ENCODE measurements around the gene DCAKD.

The DCAKD gene

DNA sequence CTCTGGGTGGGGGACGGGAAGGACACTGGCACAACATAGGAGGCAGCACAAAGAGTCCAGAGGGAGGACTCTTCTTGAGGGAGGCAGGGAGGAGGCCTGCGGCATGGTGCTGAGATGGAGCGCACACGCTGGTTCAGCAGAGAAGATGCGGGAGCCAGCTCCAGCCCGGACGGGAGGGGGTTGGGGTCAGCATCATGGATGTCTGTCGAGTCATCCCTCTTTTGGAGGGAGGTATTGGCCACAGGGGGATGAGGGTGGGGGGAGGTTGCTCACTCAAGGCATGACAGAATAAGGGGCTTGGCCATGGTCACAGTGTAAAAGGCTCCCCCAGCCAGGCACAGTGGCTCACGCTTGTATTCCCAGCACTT lies 19.3 kb downstream of the DCAKD start:
- DNase-seq (no peak), ATAC-seq (replicated peaks) (no peak)
- no peaks in the 10 kb centered on the region for H3K27me3 Mint-ChIP-seq
- H3K27ac Mint-ChIP-seq = peak overlapping the region in 1 of 2 donors; percentile 70
- peaks cover 21% of the 10 kb centered on the region for H3K36me3 Mint-ChIP-seq (ENCODE audit: insufficient read depth)
- no peak overlapping the region for H3K4me3 Mint-ChIP-seq
- peaks cover 0 to 7% of the 10 kb centered on the region in 2 donors for H3K4me1 Mint-ChIP-seq (ENCODE audit: low read depth in 2 of 2)
- no peaks in the 10 kb centered on the region for H3K9me3 Mint-ChIP-seq

GRCh38 chr17:45031231-45032173 lies 19.9 kb downstream of the DCAKD start:
- Mint-ChIP-seq H3K4me3 (no peak overlapping the region), H3K27ac (peak overlapping the region in 1 of 2 donors; percentile 70), H3K9me3 (no peaks in the 10 kb centered on the region), H3K27me3 (no peaks in the 10 kb centered on the region), H3K36me3 (ENCODE audit: insufficient read depth) (peaks cover 19% of the 10 kb centered on the region), H3K4me1 (ENCODE audit: low read depth in 2 of 2) (peaks cover 0 to 7% of the 10 kb centered on the region in 2 donors)
- DNase-seq = no peak
- ATAC-seq (replicated peaks) = no peak

DNA sequence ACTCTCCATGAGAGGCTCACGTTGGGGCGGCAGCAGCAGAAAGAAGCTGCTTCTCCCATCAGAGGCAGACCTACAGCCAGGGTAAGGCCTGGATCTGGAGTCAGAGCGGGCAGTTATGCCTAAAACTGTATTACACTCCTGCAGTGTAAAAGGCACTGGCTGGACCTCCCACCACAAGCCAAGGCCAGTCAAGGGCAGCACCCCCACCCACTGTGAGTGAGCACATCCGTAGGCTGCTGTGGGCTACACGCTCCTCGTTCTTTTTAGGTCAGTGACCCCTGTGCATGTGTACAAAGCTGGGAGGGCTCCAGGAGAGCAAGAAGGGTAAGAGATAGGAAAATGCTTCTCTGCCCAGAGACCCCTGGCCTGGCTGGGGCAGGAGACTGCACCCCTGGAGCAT lies 20.7 kb downstream of the DCAKD start:
- Mint-ChIP-seq H3K36me3 (ENCODE audit: insufficient read depth) (peaks cover 19% of the 10 kb centered on the region), H3K27me3 (no peaks in the 10 kb centered on the region), H3K4me3 (no peak overlapping the region), H3K27ac (no peak overlapping the region), H3K9me3 (no peaks in the 10 kb centered on the region), H3K4me1 (ENCODE audit: low read depth in 2 of 2) (peaks cover 0 to 7% of the 10 kb centered on the region in 2 donors)
- no peak for DNase-seq
- ATAC-seq (replicated peaks) = no peak

- H3K27ac Mint-ChIP-seq = no peak overlapping the region
- H3K9me3 Mint-ChIP-seq = no peaks in the 10 kb centered on the region
- DNase-seq (no peak), ATAC-seq (replicated peaks) (no peak)
- H3K36me3 Mint-ChIP-seq (ENCODE audit: insufficient read depth) = peaks cover 19% of the 10 kb centered on the region
- no peaks in the 10 kb centered on the region for H3K27me3 Mint-ChIP-seq
- no peak overlapping the region for H3K4me3 Mint-ChIP-seq
- peaks cover 0 to 7% of the 10 kb centered on the region in 2 donors for H3K4me1 Mint-ChIP-seq (ENCODE audit: low read depth in 2 of 2)
Observed at GRCh38 chr17:45029758-45030423, 21.5 kb downstream of the DCAKD start.

- Mint-ChIP-seq H3K36me3 (ENCODE audit: insufficient read depth) (peaks cover 19% of the 10 kb centered on the region), H3K4me3 (no peak overlapping the region), H3K27ac (peak overlapping the region in 1 of 2 donors; percentile 35), H3K4me1 (ENCODE audit: low read depth in 2 of 2) (peaks cover 0 to 4% of the 10 kb centered on the region in 2 donors), H3K27me3 (no peaks in the 10 kb centered on the region), H3K9me3 (no peaks in the 10 kb centered on the region)
- ATAC-seq (replicated peaks) (no peak), DNase-seq (no peak)
Observed at GRCh38 chr17:45029096-45029495, 22.3 kb downstream of the DCAKD start.

- H3K9me3 Mint-ChIP-seq = no peaks in the 10 kb centered on the region
- H3K4me1 Mint-ChIP-seq (ENCODE audit: low read depth in 2 of 2) = peaks cover 18% of the 10 kb centered on the region in 2 donors
- H3K27ac Mint-ChIP-seq = peak overlapping the region in 1 of 2 donors; percentile 3
- H3K4me3 Mint-ChIP-seq = peak overlapping the region; percentile 11 to 22
- H3K27me3 Mint-ChIP-seq = peaks cover 22 to 39% of the 10 kb centered on the region in 2 donors
- ATAC-seq (replicated peaks) (no peak), DNase-seq (no peak)
- H3K36me3 Mint-ChIP-seq (ENCODE audit: insufficient read depth) = peaks cover 5% of the 10 kb centered on the region
Observed at GRCh38 chr17:45022655-45023339, 28.6 kb downstream of the DCAKD start.

DNA sequence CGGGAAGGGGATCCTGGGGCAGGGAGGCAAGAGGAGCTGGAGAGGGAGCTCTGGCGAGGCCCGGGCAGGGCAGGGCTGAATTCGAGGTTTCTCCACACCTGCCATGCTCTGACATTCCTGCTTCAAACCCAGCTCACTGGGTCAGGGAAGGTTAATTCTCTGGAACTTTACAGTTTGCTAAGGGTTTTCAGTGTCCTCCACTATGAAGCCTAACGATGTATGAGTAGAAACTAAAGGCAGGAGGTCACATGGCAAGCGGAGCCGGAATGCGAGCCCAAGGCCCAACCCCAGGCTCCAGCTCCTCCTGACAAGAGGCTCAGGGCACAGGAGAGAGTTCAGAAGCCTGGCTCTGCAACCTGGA lies 29.2 kb downstream of the DCAKD start:
- Mint-ChIP-seq H3K27ac (no peak overlapping the region), H3K4me1 (ENCODE audit: low read depth in 2 of 2) (peaks cover 18% of the 10 kb centered on the region in 2 donors), H3K27me3 (peaks cover 22 to 41% of the 10 kb centered on the region in 2 donors), H3K9me3 (no peaks in the 10 kb centered on the region), H3K4me3 (peak overlapping the region in 1 of 2 donors; percentile 22), H3K36me3 (ENCODE audit: insufficient read depth) (peaks cover 5% of the 10 kb centered on the region)
- no peak for DNase-seq
- no peak for ATAC-seq (replicated peaks)

DNA sequence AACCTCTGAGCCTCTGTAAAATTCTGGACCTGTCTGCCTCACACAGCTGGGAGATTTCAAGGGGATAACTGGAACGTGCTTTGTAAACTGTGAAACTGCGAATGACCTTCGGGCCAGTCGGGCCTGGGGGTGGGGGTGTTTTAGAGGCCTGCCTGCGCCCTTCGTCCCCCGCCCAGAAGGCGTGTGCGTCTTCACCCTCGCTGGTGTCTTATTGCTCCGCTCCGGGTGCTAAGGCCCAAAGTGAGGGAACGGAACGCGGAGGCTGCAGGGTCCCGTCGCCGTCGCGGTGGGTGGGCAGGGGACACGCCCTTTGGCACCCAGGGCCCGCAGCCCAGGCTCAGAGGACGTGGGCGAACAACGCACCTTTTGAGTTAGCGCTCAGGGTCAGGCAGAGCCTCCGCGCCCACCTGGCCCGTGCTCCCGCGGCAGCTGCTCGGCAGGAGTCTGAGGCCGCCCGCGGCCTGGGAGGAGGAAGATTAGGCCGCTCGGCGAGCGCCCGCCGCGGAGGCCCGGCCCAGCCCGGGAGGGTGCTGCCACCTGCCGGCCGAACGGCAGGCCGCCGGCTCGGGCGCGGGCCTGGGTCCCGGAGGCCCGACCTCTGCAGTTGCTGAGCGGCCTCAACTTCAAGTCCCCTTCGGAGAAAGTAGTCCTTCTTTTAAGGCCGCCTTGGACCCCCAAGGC lies 29.7 kb downstream of the DCAKD start:
- H3K4me3 Mint-ChIP-seq = peak overlapping the region; percentile 56 to 65
- peak; percentile 52 to 63 (median 53) for DNase-seq
- H3K4me1 Mint-ChIP-seq (ENCODE audit: low read depth in 2 of 2) = peaks cover 18% of the 10 kb centered on the region in 2 donors
- peaks cover 5% of the 10 kb centered on the region for H3K36me3 Mint-ChIP-seq (ENCODE audit: insufficient read depth)
- no peaks in the 10 kb centered on the region for H3K9me3 Mint-ChIP-seq
- peaks cover 24 to 45% of the 10 kb centered on the region in 2 donors for H3K27me3 Mint-ChIP-seq
- peak; percentile 77 for ATAC-seq (replicated peaks)
- peak overlapping the region in 1 of 2 donors; percentile 63 for H3K27ac Mint-ChIP-seq

GRCh38 chr17:45020354-45021138 lies 30.9 kb downstream of the DCAKD start:
- Mint-ChIP-seq H3K36me3 (ENCODE audit: insufficient read depth) (peaks cover 3% of the 10 kb centered on the region), H3K9me3 (no peaks in the 10 kb centered on the region), H3K27me3 (peaks cover 30 to 56% of the 10 kb centered on the region in 2 donors), H3K27ac (peak overlapping the region in 1 of 2 donors; percentile 63), H3K4me1 (ENCODE audit: low read depth in 2 of 2) (peaks cover 18% of the 10 kb centered on the region in 2 donors), H3K4me3 (peak overlapping the region; percentile 88 to 90)
- DNase-seq (no peak), ATAC-seq (replicated peaks) (no peak)

- Mint-ChIP-seq H3K36me3 (ENCODE audit: insufficient read depth) (peaks cover 3% of the 10 kb centered on the region), H3K4me3 (peak overlapping the region; percentile 88 to 90), H3K27ac (peak overlapping the region in 1 of 2 donors; percentile 69), H3K4me1 (ENCODE audit: low read depth in 2 of 2) (peaks cover 18% of the 10 kb centered on the region in 2 donors), H3K9me3 (no peaks in the 10 kb centered on the region), H3K27me3 (peaks cover 30 to 56% of the 10 kb centered on the region in 2 donors)
- peak; percentile 10 to 26 (median 24) for DNase-seq
- ATAC-seq (replicated peaks) = peak; percentile 71
Observed at GRCh38 chr17:45018848-45019711, 32.4 kb downstream of the DCAKD start.

GRCh38 chr17:45018514-45018847 lies 33.0 kb downstream of the DCAKD start:
- H3K27ac Mint-ChIP-seq = peak overlapping the region in 1 of 2 donors; percentile 69
- H3K27me3 Mint-ChIP-seq = peaks cover 30 to 56% of the 10 kb centered on the region in 2 donors
- no peaks in the 10 kb centered on the region for H3K9me3 Mint-ChIP-seq
- peaks cover 3% of the 10 kb centered on the region for H3K36me3 Mint-ChIP-seq (ENCODE audit: insufficient read depth)
- DNase-seq (no peak), ATAC-seq (replicated peaks) (no peak)
- H3K4me3 Mint-ChIP-seq = peak overlapping the region; percentile 88 to 90
- H3K4me1 Mint-ChIP-seq (ENCODE audit: low read depth in 2 of 2) = peaks cover 18% of the 10 kb centered on the region in 2 donors

DNA sequence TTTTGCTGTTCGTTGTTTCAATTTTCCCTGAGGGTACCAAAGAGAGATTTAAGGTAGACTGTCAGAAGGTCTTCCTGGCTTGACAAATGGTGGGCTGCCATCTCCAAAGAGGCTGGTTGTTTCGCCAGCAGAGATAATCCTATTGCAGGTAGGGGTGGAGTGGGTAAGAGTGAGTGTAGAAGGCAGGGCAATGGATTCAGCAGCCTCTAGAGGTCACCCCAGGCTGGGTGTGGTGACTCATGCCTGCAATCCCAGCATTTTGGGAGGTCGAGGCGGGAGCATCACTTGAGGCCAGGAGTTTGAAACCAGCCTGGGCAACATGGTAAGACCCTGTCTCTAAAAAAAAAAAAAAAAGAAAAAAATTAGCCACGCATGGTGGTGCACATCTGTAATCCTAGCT lies 34.6 kb downstream of the DCAKD start:
- no peak overlapping the region for H3K4me3 Mint-ChIP-seq
- peaks cover 3% of the 10 kb centered on the region for H3K36me3 Mint-ChIP-seq (ENCODE audit: insufficient read depth)
- DNase-seq (no peak), ATAC-seq (replicated peaks) (no peak)
- peaks cover 18% of the 10 kb centered on the region in 2 donors for H3K4me1 Mint-ChIP-seq (ENCODE audit: low read depth in 2 of 2)
- H3K27ac Mint-ChIP-seq = no peak overlapping the region
- peaks cover 30 to 56% of the 10 kb centered on the region in 2 donors for H3K27me3 Mint-ChIP-seq
- H3K9me3 Mint-ChIP-seq = no peaks in the 10 kb centered on the region
